Cardiac fibroblast (primary cell): Measurements from ENCODE around the gene PREP.

Experiments
- DNase-seq, 2 donors: peaks; one replicate each; pipeline versions ENCODE4 v3.0.0 to v3.0.0-alpha.2; 2010; ENCODE audit warnings: low read depth in 2 of 2
- H3K4me3 ChIP-seq, 2 donors: replicated peaks in 1 of 2; 1 replicate in 1 of 2; 2 replicates in 1 of 2; pipeline ENCODE4 v1.5.1; 2011; ENCODE audit warnings: low read depth in 2 of 2, low read length in 2 of 2, mild to moderate bottlenecking in 2 of 2, moderate library complexity in 1 of 2
- CTCF ChIP-seq: IDR thresholded peaks from one replicate; pipeline ENCODE4 v1.5.1; 2011; ENCODE audit warnings: low read depth, mild to moderate bottlenecking, low read length, inconsistent platforms

PREP gene

DNA sequence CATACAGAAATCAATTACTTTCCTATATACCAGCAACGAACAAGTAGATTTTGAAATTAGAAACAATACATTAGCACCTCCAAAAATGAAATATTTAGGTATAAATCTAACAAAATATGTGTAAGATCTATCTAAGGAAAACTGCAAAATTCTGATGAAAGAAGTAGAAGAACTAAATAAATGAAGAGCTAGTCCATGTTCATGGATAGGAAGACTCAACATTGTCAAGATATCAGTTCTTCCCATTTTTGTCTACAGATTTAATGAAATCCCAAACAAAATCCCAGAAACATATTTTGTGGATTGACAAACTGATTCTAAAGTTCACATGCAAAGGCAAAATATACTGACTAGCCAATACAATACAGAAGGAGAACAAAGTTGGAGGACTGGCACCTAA lies 33.7 kb downstream of the PREP start:
- TF ChIP-seq CTCF, result no peak
- H3K4me3 ChIP-seq, result no peak overlapping the region
- no peak for DNase-seq

- DNase-seq, result peak in 1 of 2 donors; percentile 8
- no peak overlapping the region for H3K4me3 ChIP-seq
- TF ChIP-seq CTCF, result no peak
These were observed 38.6 kb downstream of the PREP start for GRCh38 chr6:105364243-105364642.

GRCh38 chr6:105363100-105363754 lies 39.7 kb downstream of the PREP start:
- peak; percentile 43 for TF ChIP-seq CTCF
- H3K4me3 ChIP-seq, result no peak overlapping the region
- peak; percentile 52 to 58 for DNase-seq

- DNase-seq, result peak; percentile 87 to 95
- TF ChIP-seq CTCF, result no peak
- no peak overlapping the region for H3K4me3 ChIP-seq
These were observed 43.2 kb downstream of the PREP start for GRCh38 chr6:105359419-105360370.

- DNase-seq, result no peak
These were observed 45.7 kb downstream of the PREP start for GRCh38 chr6:105357165-105357564.

DNA sequence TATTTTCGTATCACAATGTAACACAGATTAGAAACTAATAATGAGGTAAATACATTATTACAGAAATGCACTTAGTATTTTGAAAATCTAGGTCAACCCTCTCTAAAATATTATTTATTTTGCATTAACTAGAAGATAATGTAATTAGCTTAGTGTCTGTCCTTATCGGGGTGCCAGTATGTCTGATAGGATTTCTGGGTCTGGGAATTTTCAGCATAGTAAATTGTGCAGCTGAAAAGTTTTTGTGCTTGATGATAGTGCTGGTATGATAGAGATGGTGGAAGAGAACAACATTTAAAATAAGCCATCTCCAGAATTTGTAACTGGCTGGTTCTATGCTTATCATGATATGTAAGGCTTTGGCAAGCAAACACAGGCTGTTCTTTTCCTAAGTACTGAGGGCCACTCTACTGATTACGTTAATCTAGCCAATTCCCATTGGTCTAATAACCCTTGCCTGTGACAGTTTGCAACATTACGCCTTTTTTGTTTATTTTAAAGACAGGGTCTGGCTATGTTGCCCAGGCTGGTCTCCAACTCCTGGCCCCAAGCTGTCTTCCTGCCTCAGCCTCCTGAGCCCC lies 50.8 kb downstream of the PREP start:
- no peak for DNase-seq
- no peak for TF ChIP-seq CTCF
- H3K4me3 ChIP-seq, result no peak overlapping the region

More at GRCh38 chr6:105357165-105357564, 45.7 kb downstream of the PREP start:
- TF ChIP-seq CTCF, result no peak
- H3K4me3 ChIP-seq, result no peak overlapping the region
